ENCODE measurements around the gene CSH2. TPM values are rescaled to one million over a fixed set of nuclear protein-coding genes. Genes with fewer than 3 reads are reported as not detected.
"Not testable (repeated sequence)": the region's sequence is repeated elsewhere in the genome, so short reads cannot be mapped to it uniquely, and the experiment has no call there.

CSH2 gene
- total RNA-seq, 1 donor from 2014 or later, result not detected

DNA sequence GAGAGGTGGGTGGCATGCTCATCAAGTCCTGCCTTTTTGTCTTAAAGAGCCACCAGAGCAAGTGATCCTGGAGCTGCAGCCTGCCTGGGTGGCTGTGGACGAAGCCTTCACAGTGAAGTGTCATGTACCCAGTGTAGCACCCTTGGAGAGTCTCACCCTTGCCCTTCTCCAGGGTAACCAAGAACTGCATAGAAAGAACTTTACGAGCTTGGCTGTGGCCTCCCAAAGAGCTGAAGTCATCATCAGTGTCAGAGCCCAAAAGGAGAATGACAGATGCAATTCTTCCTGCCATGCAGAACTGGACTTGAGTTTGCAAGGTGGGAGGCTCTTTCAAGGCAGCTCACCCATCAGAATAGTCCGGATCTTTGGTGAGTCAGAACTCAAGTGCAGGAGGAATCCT lies 14.2 kb downstream of the CSH2 start:
- DNase-seq (ENCODE audit: low spot score), result no peak
- Mint-ChIP-seq H3K36me3 (ENCODE audit: low read depth) (no peaks in the 10 kb centered on the region), H3K9me3 (ENCODE audit: low read depth) (no peaks in the 10 kb centered on the region), H3K27ac (ENCODE audit: unreplicated experiment) (no peak overlapping the region), H3K4me1 (ENCODE audit: low read depth) (no peaks in the 10 kb centered on the region), H3K4me3 (ENCODE audit: unreplicated experiment) (no peak overlapping the region), H3K27me3 (ENCODE audit: low read depth) (peaks cover 33% of the 10 kb centered on the region)
- TF ChIP-seq, protein P1, sequence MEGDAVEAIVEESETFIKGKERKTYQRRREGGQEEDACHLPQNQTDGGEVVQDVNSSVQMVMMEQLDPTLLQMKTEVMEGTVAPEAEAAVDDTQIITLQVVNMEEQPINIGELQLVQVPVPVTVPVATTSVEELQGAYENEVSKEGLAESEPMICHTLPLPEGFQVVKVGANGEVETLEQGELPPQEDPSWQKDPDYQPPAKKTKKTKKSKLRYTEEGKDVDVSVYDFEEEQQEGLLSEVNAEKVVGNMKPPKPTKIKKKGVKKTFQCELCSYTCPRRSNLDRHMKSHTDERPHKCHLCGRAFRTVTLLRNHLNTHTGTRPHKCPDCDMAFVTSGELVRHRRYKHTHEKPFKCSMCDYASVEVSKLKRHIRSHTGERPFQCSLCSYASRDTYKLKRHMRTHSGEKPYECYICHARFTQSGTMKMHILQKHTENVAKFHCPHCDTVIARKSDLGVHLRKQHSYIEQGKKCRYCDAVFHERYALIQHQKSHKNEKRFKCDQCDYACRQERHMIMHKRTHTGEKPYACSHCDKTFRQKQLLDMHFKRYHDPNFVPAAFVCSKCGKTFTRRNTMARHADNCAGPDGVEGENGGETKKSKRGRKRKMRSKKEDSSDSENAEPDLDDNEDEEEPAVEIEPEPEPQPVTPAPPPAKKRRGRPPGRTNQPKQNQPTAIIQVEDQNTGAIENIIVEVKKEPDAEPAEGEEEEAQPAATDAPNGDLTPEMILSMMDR (IDR thresholded peaks at IDR 0.05), result no peak

DNA sequence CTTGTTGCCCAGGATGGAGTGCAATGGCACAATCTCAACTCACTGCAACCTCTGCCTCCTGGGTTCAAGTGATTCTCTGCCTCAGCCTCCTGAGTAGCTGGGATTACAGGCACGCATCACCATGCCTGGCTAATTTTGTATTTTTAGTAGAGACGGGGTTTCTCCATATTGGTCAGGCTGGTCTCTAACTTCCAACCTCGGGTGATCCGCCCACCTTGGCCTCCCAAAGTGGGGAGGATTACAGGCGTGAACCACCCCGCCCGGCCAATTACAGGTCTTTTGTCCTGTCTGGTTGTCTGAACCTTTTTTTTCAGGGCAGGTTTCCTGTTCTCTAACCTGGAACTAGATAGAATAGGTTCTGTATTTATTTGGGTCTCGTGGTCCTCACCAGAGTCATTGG lies 17.1 kb downstream of the CSH2 start:
- not testable (repeated sequence) for H3K9me3 Mint-ChIP-seq (ENCODE audit: low read depth)
- peaks cover 36% of the 10 kb centered on the region for H3K27me3 Mint-ChIP-seq (ENCODE audit: low read depth)

DNA sequence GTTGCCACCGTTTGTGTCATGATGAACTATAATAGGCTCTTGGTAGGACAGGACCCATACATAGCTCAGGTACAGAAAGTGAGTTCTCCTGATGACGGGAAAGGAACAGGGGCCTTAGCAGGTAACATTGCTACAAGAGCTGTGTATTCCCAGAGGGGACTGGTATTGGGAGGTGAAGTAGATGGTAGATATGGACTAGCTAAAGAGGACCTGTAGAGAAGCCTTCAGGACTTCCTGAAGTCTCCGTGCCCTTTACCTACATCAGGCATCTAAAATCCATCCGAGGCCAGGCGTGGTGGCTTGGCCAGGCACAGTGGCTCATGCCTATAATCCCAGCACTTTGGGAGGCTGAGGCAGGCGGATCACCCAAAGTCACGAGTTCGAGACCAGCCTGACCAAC lies 18.3 kb downstream of the CSH2 start:
- H3K36me3 Mint-ChIP-seq (ENCODE audit: low read depth), result no peaks in the 10 kb centered on the region
- H3K9me3 Mint-ChIP-seq (ENCODE audit: low read depth), result no peaks in the 10 kb centered on the region
- H3K4me3 Mint-ChIP-seq (ENCODE audit: unreplicated experiment), result no peak overlapping the region
- no peak for DNase-seq (ENCODE audit: low spot score)
- no peak overlapping the region for H3K27ac Mint-ChIP-seq (ENCODE audit: unreplicated experiment)
- TF ChIP-seq, protein P1 (IDR thresholded peaks at IDR 0.05), result no peak
- H3K27me3 Mint-ChIP-seq (ENCODE audit: low read depth), result peaks cover 28% of the 10 kb centered on the region
- no peaks in the 10 kb centered on the region for H3K4me1 Mint-ChIP-seq (ENCODE audit: low read depth)

More for the DNA sequence above, 17.1 kb downstream of the CSH2 start:
- not testable (repeated sequence) for DNase-seq (ENCODE audit: low spot score); H3K4me1 Mint-ChIP-seq (ENCODE audit: low read depth); H3K36me3 Mint-ChIP-seq (ENCODE audit: low read depth); H3K27ac Mint-ChIP-seq (ENCODE audit: unreplicated experiment); H3K4me3 Mint-ChIP-seq (ENCODE audit: unreplicated experiment)

DNA sequence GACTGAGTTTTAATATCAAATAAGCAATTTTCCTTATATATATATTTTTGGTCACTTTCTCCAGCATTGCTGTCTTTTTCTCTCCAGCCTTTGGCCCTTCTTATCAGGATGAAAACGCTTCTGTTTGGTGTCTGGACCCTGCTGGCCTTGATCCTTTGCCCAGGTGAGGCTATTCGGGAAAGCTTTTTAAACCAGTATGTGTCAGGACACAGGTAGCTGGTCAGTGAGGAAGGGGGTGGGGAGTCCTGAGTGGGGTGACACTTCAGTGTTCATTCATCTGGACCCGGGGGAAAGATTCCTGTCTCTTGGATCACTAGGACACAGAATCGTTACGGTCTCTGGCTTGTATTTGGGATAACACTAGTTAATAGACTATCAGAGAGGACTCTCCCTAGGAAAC lies 18.8 kb downstream of the CSH2 start:
- peaks cover 23% of the 10 kb centered on the region for H3K27me3 Mint-ChIP-seq (ENCODE audit: low read depth)
- no peaks in the 10 kb centered on the region for H3K9me3 Mint-ChIP-seq (ENCODE audit: low read depth)
- no peaks in the 10 kb centered on the region for H3K36me3 Mint-ChIP-seq (ENCODE audit: low read depth)
- no peak for DNase-seq (ENCODE audit: low spot score)
- H3K4me3 Mint-ChIP-seq (ENCODE audit: unreplicated experiment), result no peak overlapping the region
- H3K27ac Mint-ChIP-seq (ENCODE audit: unreplicated experiment), result no peak overlapping the region
- H3K4me1 Mint-ChIP-seq (ENCODE audit: low read depth), result no peaks in the 10 kb centered on the region
- TF ChIP-seq, protein P1 (IDR thresholded peaks at IDR 0.05), result no peak

DNA sequence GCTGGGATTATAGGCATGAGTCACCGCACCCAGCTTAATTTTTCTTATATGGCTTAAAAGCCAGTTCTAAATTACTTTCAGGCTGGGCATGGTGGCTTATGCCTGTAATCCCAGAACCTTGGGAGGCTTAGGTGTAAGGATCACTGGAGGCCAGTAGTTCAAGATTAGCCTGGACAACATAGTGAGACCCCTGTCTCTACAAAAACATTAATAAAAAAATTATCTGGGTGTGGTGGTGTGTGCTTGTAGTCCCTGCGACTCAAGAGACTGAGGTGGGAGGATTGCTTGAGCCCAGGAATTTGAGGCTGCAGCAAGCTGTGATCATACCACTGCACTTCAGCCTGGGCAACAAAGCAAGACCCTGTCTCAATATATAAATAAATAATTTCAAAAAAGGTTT lies 20.2 kb downstream of the CSH2 start:
- Mint-ChIP-seq H3K4me1 (ENCODE audit: low read depth) (peaks cover 4% of the 10 kb centered on the region), H3K9me3 (ENCODE audit: low read depth) (no peaks in the 10 kb centered on the region), H3K4me3 (ENCODE audit: unreplicated experiment) (no peak overlapping the region), H3K36me3 (ENCODE audit: low read depth) (no peaks in the 10 kb centered on the region), H3K27ac (ENCODE audit: unreplicated experiment) (no peak overlapping the region), H3K27me3 (ENCODE audit: low read depth) (peaks cover 15% of the 10 kb centered on the region)
- TF ChIP-seq, protein P1 (IDR thresholded peaks at IDR 0.05), result no peak
- no peak for DNase-seq (ENCODE audit: low spot score)

DNA sequence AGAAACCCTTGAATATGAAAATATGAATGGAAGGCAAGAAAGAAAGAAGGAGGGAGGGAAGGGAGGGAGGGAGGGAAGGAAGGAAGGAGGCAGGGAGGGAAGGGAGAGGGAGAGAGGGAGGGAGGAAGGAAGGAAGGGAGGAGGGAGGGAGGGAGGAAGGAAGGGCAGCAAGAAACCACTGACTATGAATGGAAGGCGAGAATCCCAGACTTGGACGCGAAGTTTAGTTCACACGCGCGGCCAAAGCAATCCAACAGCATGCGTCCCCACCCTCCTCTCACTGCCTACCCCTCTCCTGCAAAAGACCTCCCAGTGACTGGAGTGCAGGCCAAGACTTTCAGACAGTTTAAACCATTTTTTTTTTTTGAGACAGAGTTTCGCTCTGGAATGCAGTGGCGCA lies 23.1 kb downstream of the CSH2 start:
- no peak overlapping the region for H3K27ac Mint-ChIP-seq (ENCODE audit: unreplicated experiment)
- peaks cover 5% of the 10 kb centered on the region for H3K27me3 Mint-ChIP-seq (ENCODE audit: low read depth)
- H3K4me3 Mint-ChIP-seq (ENCODE audit: unreplicated experiment), result no peak overlapping the region
- TF ChIP-seq, protein P1 (IDR thresholded peaks at IDR 0.05), result no peak
- peaks cover 8% of the 10 kb centered on the region for H3K4me1 Mint-ChIP-seq (ENCODE audit: low read depth)
- H3K36me3 Mint-ChIP-seq (ENCODE audit: low read depth), result no peaks in the 10 kb centered on the region
- no peak for DNase-seq (ENCODE audit: low spot score)
- no peaks in the 10 kb centered on the region for H3K9me3 Mint-ChIP-seq (ENCODE audit: low read depth)

Measured in chondrocyte (in vitro differentiated cells).